ENCODE data around the gene ETFBKMT.
A peak's percentile ranks its signal among the peaks of the same experiment; 100 is the strongest.
"Not testable (repeated sequence)": the region's sequence is repeated elsewhere in the genome, so short reads cannot be mapped to it uniquely, and the experiment has no call there.

ETFBKMT gene

DNA sequence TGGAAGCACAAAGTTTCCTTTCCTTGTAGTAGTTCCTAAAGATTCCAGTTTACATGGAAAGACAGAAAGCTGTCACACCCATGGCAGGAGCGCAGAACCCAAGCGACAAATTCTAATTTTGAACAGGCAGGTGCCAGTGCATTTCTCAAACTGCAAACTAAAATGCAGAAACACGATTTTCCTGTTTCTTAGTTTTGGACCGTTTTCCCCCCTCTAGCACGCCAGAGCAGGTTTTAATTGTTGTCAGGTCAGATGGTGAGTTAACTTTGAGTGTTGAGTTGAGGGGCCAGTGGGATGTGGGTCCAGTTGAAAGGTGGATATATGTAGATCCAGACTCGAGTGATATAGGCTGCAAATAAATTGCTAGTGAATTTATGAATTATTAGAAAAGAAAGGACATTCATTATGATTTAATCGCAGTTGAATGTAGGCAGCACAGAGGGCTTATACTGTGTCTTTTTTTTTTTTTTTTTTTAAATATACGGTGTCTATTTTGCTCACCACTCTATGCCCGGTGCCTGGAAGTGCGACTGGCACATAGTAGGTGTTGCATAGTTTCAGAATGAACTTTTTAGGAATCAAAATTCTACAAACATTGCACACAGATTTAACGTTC lies 909 bp upstream of the ETFBKMT start:
- DNase-seq: no peak

DNA sequence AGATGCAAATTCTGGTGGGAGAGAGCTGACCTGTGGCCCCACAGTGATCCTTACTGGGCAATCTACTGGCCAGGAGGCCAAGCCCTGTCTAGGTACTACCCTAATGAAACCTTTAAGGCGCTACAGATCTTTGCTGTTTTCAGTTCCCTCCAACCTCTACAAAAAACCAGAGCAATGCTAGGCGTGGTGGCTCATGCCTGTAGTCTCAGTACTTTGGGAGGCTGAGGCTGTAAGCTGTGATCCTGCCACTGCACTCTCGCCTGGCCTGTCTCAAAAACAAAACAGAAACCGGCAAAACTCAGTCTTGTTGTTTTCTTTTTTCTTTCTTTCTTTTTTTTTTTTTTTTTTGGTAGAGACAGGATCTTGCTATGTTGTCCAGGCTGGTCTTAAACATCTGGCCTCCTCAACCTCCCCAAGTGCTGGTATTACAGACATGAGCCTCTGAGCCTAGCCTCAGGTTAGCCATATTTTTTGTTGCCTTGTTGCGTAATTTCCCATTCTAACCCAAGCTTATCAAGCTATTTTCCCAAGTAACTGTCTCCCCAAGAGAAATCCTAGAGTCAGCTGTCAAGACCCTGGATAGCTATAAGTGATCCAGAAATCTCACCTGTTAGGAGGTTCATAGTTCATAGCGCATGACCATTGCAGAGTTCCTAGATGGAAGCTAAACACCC lies 2.8 kb downstream of the ETFBKMT start:
- no peak for DNase-seq

DNA sequence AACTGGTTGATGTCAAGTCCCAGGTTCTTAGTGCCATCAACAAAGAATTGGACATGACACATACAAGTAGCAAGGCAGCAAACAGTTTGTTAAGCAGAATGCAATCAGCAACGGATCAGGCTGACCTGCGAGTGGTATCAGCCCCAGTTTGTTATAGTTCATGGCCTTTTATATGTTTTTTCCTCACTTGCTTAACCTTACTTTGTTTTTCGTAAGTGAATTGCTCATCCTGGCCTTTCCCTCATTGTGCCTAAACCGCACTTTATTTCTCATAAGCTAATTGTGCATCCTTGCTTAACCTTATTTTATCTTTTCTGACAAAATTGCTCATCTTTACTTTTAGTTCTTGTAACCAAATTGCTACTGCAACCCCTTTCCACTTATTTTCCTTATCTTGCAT lies 4.1 kb downstream of the ETFBKMT start:
- no peak for DNase-seq

DNA sequence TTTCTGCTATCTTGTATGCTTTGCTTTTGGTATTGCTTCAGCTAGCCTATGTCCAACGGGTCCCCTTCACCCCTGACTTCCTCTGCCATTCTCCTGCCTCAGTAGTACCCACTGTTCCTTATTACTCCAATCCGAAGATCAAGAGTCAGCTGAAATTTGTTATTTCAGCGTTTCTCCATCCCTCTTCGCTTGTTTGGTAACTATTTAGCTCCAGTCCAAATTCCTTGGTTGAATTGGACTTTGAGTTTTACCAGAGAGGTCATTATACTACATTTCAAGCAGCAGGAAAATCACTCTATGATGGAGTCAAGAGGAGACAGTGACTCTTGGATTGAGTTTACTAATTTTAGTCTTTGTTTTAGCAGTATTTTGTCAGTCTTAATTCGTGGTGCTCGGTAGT lies 4.5 kb downstream of the ETFBKMT start:
- DNase-seq: no peak

DNA sequence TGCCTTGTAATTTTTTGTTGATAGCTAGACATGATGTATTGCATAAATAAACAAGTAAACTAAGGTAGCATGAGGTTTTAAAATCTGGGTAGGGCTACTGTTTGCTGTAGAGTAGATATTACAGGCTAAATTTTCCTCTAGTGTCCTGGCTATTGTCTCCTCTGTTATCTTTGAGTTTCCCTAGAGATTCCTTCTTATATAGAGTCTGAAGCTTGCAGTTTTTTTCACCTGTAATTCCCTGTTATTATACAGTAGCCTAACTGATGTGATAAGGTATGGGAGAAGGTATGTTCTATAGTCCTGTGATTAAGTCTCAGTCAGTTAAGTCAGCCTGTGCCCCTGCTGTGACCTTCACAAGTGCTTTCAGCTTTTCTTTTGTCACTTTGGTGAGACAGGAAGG lies 9.5 kb downstream of the ETFBKMT start:
- no peak for DNase-seq

DNA sequence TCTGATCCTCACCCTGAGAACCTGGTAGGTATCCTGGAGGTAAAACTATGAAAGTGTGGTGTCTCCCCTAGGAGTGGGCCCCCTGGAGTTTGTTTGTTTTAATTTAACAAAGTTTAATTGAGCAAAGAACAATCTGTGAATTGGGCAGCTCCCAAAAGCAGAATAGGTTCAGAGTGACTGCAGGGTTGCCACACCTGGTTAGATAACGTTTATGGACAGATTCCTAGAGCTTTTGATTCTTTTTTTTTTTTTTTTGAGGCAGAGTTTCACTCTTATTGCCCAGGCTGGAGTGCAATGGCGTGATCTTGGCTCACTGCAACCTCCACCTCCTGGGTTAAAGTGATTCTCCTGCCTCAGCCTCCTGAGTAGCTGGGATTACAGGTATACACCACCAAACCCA lies 10.1 kb downstream of the ETFBKMT start:
- DNase-seq: not testable (repeated sequence)

DNA sequence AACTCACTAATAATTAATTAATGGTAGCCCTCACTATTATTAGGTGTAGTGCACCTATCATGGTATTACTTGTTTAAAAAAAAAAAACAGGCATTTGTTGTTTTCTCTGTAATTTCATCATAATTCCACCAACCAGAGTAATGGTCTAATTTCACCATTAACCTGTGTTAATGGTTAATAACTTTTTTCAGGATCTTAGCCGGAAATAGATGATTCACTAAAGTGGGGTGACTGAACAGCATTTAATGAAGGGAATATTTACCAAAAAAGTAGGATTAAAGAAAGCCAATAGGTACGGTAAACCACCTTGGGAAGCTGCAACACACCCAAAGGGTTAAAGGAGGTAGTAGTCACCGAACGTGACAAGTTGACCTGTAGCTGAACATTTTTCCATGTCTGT lies 13.0 kb downstream of the ETFBKMT start:
- DNase-seq: no peak

DNA sequence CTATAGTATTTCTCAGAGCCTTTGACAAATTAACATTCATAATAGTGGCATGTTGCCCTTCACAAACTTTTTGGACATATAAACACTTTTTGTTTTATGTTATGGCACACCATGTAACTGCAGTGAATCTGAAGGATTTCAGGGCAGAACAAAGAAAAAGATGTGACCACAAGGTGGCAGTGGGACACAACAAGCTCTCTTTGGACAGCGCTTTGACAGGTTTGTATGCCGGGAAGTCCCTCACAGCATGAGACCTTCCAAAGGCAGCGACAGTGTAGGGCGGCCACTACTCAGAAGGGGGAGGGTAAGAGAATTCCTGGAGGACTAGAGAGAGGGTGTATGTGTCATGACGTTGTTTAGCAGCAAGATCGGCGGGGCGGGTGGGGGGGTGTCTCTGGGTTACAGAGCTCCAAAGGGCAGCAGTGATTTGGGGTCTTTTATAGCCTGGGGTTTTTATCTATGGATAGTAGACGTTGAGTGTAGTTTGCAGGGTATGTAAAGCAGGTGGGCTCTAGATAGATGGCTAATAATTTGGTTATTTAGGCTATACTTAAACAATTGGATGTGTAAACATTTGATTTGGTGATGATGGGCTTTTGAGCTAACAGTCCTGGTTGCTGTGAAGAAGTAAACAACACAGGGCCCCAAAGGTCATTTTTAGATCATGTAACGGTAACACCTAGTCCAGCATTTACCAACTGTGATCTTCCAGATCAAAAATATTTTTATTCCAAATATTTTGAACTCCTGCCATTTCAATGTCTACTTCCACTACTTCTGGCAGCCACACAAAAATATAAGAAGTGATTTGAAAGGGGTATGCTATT lies 22.9 kb downstream of the ETFBKMT start:
- peak; percentile 92 for DNase-seq

DNA sequence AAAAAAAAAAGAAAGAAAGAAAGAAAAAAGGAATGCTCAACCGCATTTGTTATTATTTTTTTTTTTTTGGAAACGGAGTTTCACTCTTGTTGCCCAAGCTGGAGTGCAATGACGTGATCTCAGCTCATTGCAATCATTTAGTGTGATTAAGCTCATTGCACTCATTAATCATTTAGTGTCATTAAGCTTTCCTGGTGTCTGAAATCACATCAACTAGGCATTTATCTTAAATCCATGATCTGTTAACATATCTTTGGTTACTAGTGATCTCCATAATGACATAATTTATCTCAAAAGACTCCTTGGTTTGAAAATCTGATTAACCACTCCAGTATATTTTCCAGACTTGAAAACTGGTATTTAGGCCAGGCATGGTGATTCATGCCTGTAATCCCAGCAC lies 26.3 kb downstream of the ETFBKMT start:
- DNase-seq: no peak

DNA sequence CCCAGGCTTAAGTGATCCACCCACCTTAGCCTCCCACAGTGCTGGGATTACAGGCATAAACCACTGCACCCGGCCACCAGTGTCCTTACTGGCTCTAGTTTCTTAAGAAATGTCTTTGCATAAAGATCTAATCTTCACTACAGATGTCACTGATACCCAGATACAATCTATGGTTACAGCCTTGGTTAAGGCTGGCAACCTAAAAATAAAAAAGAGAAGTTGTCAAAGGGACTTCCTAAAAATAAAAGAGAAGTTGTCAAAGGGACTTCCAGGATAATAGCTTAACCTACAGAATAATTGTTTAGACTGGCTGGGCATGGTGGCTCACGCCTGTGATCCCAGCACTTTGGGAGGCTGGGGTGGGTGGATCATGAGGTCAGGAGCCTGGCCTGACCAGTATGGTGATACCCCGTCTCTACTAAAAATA lies 27.6 kb downstream of the ETFBKMT start:
- no peak for DNase-seq

DNA sequence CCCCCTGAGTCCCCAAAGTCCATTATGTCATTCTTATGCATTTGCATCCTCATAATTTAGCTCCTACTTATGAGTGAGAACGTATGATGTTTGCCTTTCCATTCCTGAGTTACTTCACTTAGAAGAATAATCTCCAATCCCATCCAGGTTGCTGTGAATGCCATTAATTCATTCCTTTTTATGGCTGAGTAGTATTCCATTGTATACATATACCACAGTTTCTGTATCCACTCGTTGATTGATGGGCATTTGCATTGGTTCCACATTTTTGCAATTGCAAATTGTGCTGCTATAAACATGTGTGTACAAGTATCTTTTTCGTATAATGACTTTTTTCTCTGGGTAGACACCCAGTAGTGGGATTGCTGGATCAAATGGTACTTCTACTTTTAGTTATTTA lies 30.4 kb downstream of the ETFBKMT start:
- not testable (repeated sequence) for DNase-seq

DNA sequence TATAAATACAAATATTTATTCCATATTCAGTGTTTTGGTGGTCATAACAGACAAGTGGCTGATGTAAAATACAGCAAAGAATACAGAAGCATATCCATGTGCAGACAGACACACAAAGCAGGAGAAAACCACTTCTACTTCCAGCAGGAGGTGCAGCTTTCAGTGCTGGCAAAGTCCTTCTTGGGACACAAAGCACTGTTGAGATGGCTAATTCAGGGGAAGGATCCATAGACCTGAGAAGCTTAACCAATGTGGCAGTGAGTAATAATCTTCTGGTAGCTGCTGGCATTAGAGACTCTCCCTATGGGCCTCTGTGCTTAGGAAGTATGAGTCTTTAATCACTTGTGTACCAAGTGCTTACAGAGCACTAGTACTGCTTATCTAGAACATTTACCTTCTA lies 42.6 kb downstream of the ETFBKMT start:
- peak; percentile 60 for DNase-seq

DNA sequence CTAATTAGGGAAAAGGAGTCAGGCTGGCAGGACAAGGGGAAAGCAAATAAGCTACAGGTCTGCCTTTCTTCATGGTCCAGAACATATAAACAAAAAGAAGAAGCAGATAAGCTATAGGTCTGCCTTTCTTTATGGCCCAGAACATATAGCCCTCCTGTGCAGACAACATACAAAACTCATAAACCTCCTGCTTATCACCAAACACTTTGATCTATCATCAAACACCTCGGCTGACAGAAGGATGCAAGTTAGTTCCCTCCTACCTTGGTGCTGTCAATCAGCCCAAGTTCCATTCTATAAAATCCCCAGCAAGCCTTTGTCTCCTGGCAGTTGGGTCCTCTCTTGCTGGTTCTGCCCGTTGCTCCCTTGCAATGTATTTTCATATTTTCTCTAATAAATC lies 46.1 kb downstream of the ETFBKMT start:
- no peak for DNase-seq

DNA sequence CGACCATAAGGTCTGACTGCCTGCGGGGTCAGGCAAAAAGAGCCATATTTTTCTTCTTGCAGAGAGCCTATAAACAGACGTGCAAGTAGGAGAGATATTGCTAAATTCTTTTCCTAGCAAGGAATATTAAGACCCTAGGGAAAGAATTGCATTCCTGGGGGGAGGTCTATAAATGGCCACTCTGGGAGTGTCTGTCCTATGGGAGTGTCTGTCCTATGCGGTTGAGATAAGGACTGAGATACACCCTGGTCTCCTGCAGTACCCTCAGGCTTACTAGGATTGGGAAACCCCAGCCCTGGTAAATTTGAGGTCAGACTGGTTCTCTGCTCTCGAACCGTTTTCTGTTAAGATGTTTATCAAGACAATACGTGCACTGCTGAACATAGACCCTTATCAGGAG lies 48.6 kb downstream of the ETFBKMT start:
- DNase-seq: not testable (repeated sequence)

DNA sequence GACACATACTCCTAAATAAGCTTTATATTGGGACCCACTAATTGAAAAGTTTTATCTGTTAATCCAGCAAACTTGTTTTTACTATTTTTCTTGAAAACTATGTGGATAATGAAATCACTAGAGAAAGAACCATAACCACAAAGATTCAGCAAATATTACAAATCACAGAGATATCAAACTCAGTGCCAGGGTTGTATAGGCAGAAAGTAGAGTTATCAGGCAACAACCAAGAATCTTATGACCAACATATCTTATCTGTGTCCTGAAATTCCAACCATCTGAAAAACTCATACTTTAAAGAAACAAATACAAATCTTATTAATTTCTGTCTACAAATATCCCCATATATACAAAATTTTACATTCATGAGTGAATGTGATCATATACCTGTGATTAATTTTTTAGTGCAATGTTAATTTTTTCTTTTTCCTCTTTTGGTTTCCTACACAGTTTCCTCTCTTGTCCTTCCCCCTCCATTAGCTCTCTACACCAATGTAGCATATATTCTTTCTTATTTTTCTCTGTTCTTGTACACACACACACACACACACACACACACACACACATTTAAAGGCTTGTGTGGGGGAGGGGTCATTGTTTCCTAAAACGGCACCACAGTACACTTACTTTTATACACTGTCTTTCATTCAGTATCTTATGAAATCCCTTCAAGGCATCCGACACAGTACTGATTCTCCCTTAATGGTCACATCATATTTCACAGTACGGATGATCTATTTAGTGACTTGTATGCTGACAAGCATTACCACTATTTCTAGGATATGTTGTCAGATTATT lies 50.7 kb downstream of the ETFBKMT start:
- DNase-seq: no peak

DNA sequence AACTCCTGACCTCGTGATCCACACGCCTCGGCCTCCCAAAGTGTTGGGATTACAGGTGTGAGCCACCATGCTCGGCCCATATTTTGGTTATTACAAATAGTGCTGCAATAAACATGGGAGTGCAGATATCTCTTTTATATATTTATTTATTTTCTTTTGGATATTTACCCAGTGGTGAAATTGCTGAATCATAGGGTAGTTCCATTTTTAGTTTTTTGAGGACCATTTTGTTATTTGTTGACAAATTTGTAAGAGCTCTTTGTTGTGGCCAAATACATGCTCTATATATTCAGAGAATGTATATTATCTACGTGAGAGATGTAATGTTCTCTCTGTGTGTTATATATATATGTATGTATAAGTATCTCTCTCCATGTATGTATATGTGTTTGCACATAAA lies 53.4 kb downstream of the ETFBKMT start:
- no peak for DNase-seq

DNA sequence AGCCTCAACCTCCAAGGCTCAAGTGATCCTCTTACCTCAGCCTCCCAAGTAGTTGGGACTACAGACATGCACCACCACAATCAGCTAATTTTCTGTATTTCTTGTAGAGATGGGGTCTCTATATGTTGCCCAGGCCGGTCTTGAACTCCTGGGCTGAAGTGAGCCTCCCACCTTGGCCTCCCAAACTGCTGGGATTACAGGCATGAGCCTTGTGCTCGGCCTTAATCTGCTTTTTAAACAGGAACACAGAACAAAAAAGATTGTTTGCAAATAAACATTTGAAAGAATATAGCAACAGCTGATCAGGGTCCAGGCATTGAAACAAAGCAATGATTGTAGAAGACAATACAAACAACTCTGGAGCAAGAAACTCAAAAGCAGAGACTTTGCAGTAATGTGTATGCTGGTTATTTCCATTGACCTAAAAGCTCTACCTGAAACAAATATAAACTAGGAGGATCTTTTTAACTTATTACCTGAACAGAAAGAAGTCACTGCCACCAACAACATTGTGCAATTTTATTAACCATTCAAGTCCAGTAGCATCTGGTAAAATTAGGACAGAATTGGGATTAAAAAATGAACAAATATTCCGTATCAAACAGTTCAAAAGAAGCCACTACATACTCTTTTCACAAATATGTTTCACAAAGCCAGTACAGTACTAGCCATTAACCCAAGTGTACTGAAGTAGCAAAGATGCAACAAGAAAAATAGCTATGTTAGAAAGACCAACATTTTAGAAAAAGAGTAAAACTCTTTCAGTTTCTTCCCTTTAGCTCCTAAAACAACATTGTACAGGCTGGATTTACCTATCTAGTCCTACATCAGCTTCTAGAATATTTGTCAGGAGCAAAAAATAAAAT lies 55.2 kb downstream of the ETFBKMT start:
- DNase-seq: no peak

DNA sequence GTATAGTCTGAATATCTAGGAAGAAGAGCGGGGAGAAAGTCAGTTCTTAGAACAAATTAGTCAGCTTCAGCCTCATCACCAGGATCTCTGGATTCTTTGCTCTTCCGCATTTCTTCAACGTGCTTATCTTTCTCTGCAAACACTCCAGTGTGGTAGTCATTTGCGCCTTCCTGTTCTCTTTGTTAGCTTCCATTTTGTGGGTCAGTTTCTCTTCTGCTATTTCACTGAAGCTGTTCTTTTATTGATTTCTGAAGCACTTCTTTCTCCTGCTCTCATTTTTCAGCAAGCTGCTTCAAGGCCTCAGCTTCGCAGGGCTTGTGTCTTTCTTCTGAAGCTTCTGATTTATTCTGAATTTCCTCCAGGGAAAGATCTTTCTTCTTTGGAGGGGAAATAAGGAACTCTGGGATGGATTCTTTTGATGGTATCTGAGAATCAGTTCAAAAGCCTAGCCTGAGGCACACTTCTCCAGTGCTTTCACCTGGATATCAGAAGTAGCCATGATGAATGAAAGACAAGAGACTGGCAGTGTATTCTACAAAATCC lies 55.9 kb downstream of the ETFBKMT start:
- DNase-seq: peak; percentile 75

DNA sequence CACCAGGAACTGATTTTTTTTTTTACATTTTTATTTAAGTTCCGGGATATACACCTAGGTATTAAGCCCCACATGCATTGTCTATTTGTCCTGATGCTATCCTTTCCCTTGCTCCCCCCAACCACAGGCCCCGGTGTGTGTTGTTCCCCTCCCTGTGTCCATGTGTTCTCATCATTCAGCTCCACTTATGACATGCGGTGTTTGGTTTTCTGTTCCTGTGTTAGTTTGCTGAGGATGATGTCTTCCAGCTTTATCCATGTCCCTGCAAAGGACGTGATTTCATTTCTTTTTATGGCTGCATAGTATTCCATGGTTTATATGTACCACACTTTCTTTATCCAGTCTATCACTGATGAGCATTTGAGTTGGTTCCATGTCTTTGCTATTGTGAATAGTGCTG lies 57.5 kb downstream of the ETFBKMT start:
- not testable (repeated sequence) for DNase-seq

DNA sequence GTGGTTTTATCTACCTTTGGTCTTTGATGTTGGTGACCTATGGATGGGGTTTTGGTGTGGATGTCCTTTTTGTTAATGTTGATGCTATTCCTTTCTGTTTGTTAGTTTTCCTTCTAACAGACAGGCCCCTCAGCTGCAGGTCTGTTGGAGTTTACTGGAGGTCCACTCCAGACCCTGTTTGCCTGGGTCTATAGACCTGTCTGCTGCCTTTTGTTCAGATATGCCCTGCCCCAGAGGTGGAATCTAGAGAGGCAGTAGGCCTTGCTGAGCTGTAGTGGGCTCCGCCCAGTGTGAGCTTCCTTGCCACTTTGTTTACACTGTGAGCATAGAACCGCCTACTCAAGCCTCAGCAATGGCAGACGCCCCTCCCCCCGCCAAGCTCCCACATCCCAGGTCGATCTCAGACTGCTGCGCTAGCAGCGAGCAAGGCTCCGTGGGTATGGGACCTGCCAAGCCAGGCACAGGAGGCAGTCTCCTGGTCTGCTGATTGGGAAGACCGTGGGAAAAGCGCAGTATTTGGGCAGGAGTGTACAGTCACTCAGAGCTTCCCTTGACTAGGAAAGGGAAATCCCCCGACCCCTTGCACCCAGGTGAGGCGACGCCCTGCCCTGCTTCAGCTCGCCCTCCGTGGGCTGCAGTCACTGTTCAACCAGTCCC lies 59.2 kb downstream of the ETFBKMT start:
- peak; percentile 74 for DNase-seq

DNA sequence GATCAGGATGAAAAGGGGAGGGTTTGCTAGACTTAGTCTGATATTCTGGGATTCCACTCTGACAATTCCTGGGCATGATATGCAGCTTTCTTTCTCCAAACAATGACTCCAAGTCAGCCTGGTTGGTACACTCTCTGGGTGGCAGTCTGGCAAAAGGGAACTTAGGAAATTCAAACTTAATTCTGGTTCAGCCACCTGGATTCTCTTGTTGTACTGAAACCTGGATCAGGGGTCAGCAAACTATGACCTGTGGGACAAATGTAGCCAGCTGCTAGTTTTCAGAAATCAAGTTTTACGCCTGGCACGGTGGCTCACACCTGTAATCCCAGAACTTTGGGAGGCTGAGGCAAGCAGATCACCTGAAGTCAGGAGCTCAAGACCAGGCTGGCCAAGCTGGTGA lies 63.1 kb downstream of the ETFBKMT start:
- no peak for DNase-seq

All from islet precursor cell (in vitro differentiated cells).